NCI-H69 (cell line): ENCODE measurements around the gene CTIF.
"Not testable (repeated sequence)": the region's sequence is repeated elsewhere in the genome, so short reads cannot be mapped to it uniquely, and the experiment has no call there.

ENCODE experiments used
- DNase-seq: peaks from one replicate; lab custom pipeline; 2025; lab: John Stamatoyannopoulos, UW

The CTIF gene

GRCh38 chr18:48803951-48804855, 265.4 kb downstream of the CTIF start:
- DNase-seq = no peak

- DNase-seq = no peak
These were observed 266.2 kb downstream of the CTIF start for GRCh38 chr18:48804856-48805610.

- DNase-seq = no peak
These were observed 267.1 kb downstream of the CTIF start for GRCh38 chr18:48805826-48806535.

- DNase-seq = no peak
These were observed 267.9 kb downstream of the CTIF start for GRCh38 chr18:48806551-48807261.

GRCh38 chr18:48808476-48808875, 269.6 kb downstream of the CTIF start:
- DNase-seq = peak; percentile 47

GRCh38 chr18:48809365-48809764, 270.5 kb downstream of the CTIF start:
- no peak for DNase-seq

GRCh38 chr18:48810805-48811204, 272.0 kb downstream of the CTIF start:
- DNase-seq = no peak

- DNase-seq = no peak
These were observed 272.6 kb downstream of the CTIF start for GRCh38 chr18:48811401-48811800.

- not testable (repeated sequence) for DNase-seq
These were observed 273.2 kb downstream of the CTIF start for GRCh38 chr18:48811977-48812451.

- no peak for DNase-seq
These were observed 274.5 kb downstream of the CTIF start for GRCh38 chr18:48813321-48813720.

- DNase-seq = no peak
These were observed 275.1 kb downstream of the CTIF start for GRCh38 chr18:48813833-48814489.

- DNase-seq = no peak
These were observed 275.8 kb downstream of the CTIF start for GRCh38 chr18:48814490-48815178.

GRCh38 chr18:48815179-48815515, 276.3 kb downstream of the CTIF start:
- DNase-seq = no peak

- no peak for DNase-seq
These were observed 276.9 kb downstream of the CTIF start for GRCh38 chr18:48815581-48816324.

- no peak for DNase-seq
These were observed 277.7 kb downstream of the CTIF start for GRCh38 chr18:48816554-48816953.

GRCh38 chr18:48817021-48817461, 278.2 kb downstream of the CTIF start:
- DNase-seq = peak; percentile 49

GRCh38 chr18:48818329-48819254, 279.8 kb downstream of the CTIF start:
- no peak for DNase-seq

- no peak for DNase-seq
These were observed 280.4 kb downstream of the CTIF start for GRCh38 chr18:48819276-48819675.
